SK-N-SH treated with all-trans-retinoic acid at 6 μM for 48 hours (cell line): ENCODE measurements around the gene KMT2B.

Experiments
- BACH2 ChIP-seq: fragments of 250-450 bp; sonication (Bioruptor Pico); IDR thresholded peaks from 2 replicates; pipeline ENCODE4 v1.9.0; 2021; ENCODE audit warnings: mild to moderate bottlenecking, borderline replicate concordance
- CREB5 ChIP-seq: fragments of 250-450 bp; sonication (Bioruptor Pico); IDR thresholded peaks from 2 replicates; pipeline ENCODE4 v1.5.1; 2020; ENCODE audit warnings: low read depth, mild to moderate bottlenecking, moderate library complexity
- ESRRG ChIP-seq: fragments of 250-450 bp; sonication (Bioruptor Pico); IDR thresholded peaks from 2 replicates; pipeline ENCODE4 v1.6.1; 2021; ENCODE audit warnings: mild to moderate bottlenecking
- ISL1 ChIP-seq: fragments of 250-450 bp; sonication (Bioruptor Pico); IDR thresholded peaks from 2 replicates; pipeline ENCODE4 v2.1.2; 2022; ENCODE audit warnings: mild to moderate bottlenecking, moderate library complexity
- OSR1 ChIP-seq: fragments of 250-450 bp; sonication (Bioruptor Pico); IDR thresholded peaks from 2 replicates; pipeline ENCODE4 v1.8.0; 2022; ENCODE audit warnings: moderate library complexity, mild to moderate bottlenecking, inconsistent platforms
- PATZ1 ChIP-seq: fragments of 250-450 bp; sonication (Bioruptor Pico); IDR thresholded peaks from 2 replicates; pipeline ENCODE4 v1.8.0; 2020; ENCODE audit warnings: mild to moderate bottlenecking, moderate library complexity, borderline replicate concordance
- TOX ChIP-seq: fragments of 250-450 bp; sonication (Bioruptor Pico); IDR thresholded peaks from 2 replicates; pipeline ENCODE4 v1.8.0; 2021; ENCODE audit warnings: mild to moderate bottlenecking, moderate library complexity, borderline replicate concordance
- TSHZ2 ChIP-seq: fragments of 250-450 bp; sonication (Bioruptor Pico); IDR thresholded peaks from 2 replicates; pipeline ENCODE4 v1.5.0; 2020; ENCODE audit warnings: mild to moderate bottlenecking, moderate library complexity
- ZC3H10 ChIP-seq: fragments of 250-450 bp; sonication (Bioruptor Pico); IDR thresholded peaks from 2 replicates; pipeline ENCODE4 v1.5.1; 2021; ENCODE audit warnings: mild to moderate bottlenecking, moderate library complexity
- ZFP3 ChIP-seq: fragments of 250-450 bp; sonication (Bioruptor Pico); IDR thresholded peaks from 2 replicates; pipeline ENCODE4 v1.5.0; 2020; ENCODE audit warnings: mild to moderate bottlenecking, moderate library complexity
- ZFP30 ChIP-seq: fragments of 450-650 bp; formaldehyde crosslinking; IDR thresholded peaks from 2 replicates; pipeline ENCODE4 v1.5.0; 2022; ENCODE audit warnings: mild to moderate bottlenecking, moderate library complexity
- ZNF565 ChIP-seq: fragments of 450-650 bp; formaldehyde crosslinking; conservative IDR thresholded peaks from 2 replicates; pipeline ENCODE4 v1.5.0; 2020; ENCODE audit warnings: low read depth, mild to moderate bottlenecking, moderate library complexity

- TF ChIP-seq ZFP30 (CRISPR knock-in tag) (no peak), TSHZ2 (CRISPR knock-in tag) (no peak), ZNF565 (CRISPR knock-in tag) (no peak), TOX (CRISPR knock-in tag) (no peak), PATZ1 (no peak), ESRRG (CRISPR knock-in tag) (no peak), ZFP3 (no peak), CREB5 (CRISPR knock-in tag) (no peak), ISL1 (CRISPR knock-in tag) (no peak), ZC3H10 (CRISPR knock-in tag) (no peak), BACH2 (CRISPR knock-in tag) (no peak), OSR1 (CRISPR knock-in tag) (no peak)
Observed at GRCh38 chr19:35773020-35773806, 55.4 kb downstream of the KMT2B start.
